Measurements from ENCODE around the gene SSTR4.

DNA sequence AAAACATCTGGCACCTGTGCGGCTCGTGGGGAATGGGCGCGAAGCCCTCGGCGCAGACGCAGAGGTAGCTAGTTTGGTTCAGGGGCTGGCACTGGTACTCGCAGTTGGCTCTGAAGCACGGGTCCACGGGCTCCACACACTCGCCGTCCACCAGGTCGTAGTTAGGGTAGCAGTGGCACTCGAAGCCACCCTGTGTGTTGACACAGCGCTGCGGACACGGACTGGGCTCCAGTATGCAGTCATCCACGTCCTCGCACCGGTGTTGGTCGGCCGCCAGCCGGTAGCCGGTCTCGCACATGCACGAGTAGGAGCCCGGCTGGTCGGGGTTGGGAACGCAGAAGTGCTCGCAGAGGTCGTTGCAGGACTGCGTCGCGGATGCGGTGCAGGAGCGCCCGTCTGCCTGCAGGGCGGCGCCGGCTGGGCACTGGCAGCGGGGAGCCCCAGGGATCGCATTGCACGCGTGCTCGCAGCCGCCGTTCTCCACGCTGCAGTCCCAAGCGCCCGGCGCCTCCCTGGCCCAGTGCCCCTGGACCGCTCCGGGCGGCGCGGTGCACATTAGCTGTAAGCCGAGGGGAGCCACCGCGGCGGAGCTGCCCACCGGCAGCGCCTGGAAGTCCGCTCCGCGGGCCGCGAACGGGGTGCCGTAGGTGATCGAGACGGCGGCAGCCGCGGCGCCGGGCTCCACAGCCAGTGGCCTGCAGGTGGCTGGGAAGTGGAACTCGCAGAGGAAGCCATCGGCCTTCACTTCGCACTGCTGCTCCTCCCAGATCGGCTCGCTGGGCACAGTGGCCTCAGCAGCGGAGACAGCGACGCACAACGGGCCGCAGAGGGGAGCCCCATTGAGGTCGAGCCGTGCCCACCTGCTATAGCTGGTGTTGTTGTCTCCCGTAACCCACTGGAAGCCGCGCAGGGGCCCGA, 13.4 kb downstream of the SSTR4 start:
- TF ChIP-seq, protein P1, sequence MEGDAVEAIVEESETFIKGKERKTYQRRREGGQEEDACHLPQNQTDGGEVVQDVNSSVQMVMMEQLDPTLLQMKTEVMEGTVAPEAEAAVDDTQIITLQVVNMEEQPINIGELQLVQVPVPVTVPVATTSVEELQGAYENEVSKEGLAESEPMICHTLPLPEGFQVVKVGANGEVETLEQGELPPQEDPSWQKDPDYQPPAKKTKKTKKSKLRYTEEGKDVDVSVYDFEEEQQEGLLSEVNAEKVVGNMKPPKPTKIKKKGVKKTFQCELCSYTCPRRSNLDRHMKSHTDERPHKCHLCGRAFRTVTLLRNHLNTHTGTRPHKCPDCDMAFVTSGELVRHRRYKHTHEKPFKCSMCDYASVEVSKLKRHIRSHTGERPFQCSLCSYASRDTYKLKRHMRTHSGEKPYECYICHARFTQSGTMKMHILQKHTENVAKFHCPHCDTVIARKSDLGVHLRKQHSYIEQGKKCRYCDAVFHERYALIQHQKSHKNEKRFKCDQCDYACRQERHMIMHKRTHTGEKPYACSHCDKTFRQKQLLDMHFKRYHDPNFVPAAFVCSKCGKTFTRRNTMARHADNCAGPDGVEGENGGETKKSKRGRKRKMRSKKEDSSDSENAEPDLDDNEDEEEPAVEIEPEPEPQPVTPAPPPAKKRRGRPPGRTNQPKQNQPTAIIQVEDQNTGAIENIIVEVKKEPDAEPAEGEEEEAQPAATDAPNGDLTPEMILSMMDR (IDR thresholded peaks at IDR 0.05) = peak; percentile 59
- TF ChIP-seq KDM1A (IDR thresholded peaks at IDR 0.05; ENCODE audit: low read depth) (no peak), MYC (IDR thresholded peaks at IDR 0.05; ENCODE audit: borderline replicate concordance, low read length) (peak; percentile 82)
- TF ChIP-seq, protein P2, sequence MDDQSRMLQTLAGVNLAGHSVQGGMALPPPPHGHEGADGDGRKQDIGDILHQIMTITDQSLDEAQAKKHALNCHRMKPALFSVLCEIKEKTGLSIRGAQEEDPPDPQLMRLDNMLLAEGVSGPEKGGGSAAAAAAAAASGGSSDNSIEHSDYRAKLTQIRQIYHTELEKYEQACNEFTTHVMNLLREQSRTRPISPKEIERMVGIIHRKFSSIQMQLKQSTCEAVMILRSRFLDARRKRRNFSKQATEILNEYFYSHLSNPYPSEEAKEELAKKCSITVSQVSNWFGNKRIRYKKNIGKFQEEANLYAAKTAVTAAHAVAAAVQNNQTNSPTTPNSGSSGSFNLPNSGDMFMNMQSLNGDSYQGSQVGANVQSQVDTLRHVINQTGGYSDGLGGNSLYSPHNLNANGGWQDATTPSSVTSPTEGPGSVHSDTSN (IDR thresholded peaks at IDR 0.05) = no peak
